GM21723 (cell line): Measurements from ENCODE around the gene AHRR.
A peak's percentile ranks its signal among the peaks of the same experiment; 100 is the strongest.
"Not testable (repeated sequence)": the region's sequence is repeated elsewhere in the genome, so short reads cannot be mapped to it uniquely, and the experiment has no call there.

ENCODE experiments used
- ATAC-seq: cut with Tn5 transposase; IDR thresholded peaks from one replicate; pipeline ENCODE4 v1.9.1; 2021; ENCODE audit warnings: mild to moderate bottlenecking, moderate library complexity; ENCODE audit not compliant: unreplicated experiment

The AHRR gene

DNA sequence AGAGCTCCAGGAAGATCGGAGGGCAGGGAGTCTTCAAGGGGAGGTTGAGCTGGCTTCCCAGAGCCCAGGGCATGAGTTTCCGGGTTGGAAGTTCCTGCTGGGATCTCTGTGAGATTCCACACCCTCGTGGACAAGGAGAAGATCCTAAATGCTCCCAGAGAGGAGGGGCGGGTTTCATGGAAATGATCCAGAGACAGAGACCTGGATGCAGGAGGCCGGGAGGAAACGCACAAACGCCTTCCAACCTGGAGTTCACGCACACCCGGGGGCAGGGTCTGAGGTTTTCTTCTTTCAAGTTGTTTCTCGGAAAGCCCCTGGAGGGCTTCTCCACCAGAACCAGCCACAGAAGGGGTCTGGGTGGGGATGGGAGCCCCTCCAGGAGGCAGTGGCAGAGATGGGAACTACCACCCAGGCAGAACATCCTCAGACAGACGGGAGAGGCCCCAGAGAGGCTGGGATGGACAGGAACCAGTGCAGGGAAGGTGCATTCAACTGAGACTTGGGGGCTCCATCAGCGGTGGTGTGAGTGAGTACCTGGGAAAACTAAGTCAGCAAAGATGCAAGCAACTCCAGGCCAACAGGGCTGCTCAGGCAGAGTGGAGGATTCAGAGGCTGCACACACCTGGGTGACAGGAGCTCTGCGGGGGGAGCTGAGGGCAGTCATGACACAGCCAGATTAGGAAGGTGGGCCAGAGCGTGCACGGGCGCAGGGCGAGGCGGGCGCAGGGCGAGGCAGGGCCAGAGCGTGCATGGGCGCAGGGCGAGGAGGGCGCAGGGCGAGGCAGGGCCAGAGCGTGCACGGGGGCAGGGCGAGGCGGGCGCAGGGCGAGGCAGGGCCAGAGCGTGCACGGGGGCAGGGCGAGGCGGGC lies 69.3 kb downstream of the AHRR start:
- ATAC-seq = no peak

DNA sequence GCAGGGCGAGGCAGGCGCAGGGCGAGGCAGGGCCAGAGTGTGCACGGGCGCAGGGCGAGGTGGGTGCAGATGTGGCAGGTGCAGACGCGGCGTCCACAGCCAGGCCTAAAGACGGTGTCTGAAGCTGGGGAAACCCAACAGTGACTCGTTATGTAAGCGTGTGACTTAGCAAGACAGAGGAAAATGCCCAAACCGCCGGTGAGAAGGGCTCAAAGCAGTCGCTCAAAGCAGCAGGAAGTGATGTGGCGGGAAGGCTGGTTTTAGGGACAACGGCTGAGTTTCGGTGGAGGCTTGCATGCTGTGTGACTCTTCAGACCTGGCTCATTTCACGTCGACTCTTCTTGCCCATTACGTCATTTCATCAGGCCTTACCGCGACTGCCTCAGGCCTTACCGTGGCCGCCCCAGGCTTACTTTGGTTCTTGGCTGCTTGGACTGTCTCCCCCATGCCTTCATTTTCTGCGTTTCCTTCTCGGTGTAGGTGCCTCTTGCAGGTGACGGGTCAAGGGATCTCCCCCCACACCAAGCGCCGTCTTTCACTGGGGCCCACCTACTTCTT lies 71.0 kb downstream of the AHRR start:
- ATAC-seq = peak; percentile 84

DNA sequence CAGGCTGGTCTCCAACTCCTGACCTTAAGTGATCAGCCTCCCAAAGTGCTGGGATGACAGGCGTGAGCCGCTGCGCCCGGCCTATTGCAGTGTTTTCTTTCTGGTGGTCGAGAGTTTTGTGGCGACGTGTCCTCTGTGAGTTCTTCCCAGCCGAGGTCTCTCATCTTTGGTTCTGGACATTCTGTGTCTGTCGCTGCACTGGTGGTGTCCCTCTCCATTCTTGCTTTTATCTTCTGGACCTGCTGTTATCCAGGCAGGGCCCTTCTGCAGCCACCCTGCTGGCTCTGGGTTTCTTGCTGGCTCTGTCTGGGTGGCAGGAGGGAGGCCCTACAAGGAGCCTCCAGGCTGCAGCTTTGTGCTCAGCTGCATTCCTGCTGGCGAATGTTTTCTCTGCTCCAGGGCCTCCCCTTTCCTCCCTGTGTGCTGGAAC lies 72.3 kb downstream of the AHRR start:
- no peak for ATAC-seq

DNA sequence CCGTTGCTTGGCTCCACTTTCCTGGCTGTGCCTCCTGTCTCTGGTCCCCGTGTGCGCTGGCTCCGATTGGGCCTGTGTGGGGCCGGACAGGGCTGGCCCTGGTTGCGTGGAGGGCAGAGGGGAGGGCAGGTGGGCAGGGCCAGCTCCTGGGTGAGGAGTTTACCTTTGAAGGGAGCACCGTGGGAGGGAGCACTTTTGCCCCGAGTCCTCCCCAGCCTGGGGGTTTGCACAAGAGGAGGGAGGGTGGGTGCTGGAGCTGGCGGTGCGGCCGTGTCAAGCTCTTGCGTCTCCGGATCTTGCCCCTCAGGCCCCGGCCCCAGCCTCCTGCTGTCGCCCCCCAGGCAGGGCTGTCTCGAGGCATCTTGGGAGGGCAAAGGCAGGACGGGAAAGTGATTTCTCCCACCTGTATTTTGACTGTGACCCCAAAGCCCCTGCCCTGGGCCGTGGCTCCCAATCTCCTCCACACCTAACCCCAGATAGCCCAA lies 73.2 kb downstream of the AHRR start:
- no peak for ATAC-seq

DNA sequence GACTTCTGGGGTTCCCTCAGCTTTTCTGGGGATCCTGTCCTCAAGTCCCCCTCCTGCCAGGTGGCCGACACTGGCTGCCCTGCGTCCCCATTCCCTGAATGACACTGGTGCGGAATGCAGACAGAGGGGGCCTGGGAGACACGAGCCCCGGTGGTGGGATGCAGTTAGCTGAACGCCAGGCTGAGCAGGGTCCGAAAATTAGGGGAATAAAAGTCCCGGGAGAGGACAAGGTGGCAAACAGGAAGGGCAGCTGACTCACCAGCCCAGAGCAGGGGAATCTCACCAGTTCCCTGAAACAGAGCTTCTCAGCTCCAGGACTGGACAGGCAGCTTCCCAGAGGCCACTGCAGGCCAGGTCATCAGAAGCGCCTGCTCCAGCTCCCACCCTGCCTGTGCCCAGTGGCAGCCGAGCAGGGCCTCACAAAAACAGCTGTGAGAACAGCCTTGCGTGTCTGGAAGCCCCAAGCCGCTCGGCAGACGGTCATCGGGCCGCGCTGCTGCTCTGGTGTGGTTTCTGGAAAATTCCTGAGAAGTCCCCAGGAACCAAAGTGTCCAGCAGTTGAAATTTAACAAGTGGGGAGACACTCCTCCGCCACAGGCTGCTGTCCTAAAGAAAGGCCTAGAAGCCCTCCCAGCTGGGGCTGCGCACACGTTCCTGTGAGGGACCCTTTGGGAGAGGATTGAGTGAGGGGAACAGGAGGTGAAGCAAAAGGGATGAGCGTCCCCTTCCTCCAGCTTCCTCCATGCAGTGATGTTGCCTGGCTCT lies 73.8 kb downstream of the AHRR start:
- ATAC-seq = no peak

DNA sequence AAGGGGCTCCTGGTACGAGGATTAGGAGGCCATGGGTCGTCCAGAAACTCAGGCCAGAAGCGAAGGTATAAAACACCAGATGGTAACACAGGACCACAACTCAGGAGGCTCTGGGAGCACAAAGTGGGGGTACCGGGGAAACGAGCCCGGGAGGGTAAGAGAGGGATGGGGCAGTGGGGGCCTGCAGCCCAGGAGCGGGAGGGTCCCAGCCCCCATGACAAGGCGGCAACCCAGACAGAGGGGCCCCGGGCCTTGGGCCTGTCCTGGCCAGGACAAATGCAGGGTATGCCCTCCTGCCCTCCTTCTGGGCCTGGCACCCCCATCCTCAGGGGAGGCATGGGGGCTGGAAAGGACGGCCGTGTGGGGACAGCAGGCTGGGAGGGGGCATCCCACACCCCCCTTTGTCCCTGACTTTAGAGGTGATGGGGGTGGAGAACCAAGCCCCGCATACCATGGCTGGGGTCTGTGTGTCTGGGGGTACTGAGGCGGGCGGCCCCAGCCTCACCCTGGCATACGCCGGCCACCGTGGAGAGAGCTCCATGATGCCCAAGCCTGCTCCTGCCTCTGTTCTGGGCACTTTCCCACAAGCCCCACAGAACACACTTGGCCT lies 74.5 kb downstream of the AHRR start:
- no peak for ATAC-seq

DNA sequence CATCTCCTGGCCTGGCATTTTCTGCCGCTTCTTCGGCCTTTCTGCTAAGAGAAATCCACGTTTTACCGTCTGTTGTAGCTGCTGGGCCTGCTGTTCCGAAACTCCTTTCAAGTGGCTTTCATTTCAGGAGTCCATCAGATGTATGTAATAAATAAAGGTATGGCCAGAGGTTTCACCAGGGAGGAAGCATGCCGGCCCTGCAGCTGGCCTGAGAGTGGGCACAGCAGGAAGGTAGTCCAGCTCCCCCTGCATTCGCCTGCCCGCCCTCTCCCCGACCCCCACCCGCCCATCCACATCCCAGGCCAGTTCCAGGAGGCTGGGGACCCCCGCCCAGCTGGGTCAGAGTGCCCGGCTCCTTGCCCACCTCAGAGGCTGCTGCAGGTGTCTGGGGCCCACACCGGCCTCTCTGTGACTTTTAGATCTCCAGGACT lies 75.0 kb downstream of the AHRR start:
- ATAC-seq = no peak

DNA sequence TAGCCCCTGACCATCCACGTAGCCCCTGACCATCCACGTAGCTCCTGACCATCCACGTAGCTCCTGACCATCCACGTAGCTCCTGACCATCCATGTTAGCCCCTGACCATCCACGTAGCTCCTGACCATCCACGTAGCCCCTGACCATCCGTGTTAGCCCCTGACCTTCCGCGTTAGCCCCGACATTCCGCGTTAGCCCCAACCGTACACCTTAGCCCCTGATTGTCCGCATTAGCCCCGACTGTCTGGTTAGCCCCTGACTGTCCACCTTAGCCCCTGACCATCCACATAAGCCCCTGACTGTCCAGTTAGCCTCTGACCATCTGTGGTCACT lies 76.6 kb downstream of the AHRR start:
- not testable (repeated sequence) for ATAC-seq

DNA sequence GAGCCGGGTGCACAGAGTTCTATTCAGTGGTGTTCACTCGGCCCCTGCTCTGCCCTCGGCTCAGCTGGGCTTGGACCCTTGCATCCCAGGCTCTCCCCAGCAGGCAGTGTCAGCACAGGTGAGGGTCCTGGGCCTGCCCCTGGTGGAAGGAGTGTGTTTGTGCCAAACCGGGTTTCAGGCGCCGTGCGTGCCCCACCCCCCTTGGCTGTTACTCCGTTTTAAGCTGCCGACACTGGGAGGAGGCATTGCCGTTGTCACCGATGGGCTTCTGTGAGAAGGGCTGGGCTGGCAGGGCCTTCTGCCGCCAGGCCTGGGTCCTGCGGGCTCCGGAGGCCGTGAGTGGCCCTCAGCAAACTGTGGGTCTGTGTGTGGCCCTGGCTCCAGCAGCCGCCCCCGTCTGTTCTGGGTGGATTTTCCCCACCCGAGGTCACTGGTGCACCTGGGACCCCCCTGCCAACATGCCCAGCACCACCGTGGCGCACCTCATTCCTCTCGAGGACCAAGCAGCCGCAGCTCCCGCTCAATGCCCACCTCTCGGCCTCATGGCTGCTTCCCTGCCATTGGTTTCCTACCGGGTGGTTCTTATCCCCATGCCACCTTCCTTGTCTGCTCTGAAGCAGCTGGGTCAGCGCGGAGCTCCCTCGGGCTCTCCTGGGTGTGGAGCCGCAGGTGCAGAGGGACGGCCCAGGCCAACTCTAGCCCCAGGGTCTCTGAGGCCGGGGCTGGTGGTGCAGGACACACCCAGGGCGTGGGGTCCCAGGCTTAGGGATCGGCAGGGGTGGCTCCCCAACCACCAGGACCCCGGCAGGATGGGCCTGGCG lies 77.2 kb downstream of the AHRR start:
- ATAC-seq = no peak

DNA sequence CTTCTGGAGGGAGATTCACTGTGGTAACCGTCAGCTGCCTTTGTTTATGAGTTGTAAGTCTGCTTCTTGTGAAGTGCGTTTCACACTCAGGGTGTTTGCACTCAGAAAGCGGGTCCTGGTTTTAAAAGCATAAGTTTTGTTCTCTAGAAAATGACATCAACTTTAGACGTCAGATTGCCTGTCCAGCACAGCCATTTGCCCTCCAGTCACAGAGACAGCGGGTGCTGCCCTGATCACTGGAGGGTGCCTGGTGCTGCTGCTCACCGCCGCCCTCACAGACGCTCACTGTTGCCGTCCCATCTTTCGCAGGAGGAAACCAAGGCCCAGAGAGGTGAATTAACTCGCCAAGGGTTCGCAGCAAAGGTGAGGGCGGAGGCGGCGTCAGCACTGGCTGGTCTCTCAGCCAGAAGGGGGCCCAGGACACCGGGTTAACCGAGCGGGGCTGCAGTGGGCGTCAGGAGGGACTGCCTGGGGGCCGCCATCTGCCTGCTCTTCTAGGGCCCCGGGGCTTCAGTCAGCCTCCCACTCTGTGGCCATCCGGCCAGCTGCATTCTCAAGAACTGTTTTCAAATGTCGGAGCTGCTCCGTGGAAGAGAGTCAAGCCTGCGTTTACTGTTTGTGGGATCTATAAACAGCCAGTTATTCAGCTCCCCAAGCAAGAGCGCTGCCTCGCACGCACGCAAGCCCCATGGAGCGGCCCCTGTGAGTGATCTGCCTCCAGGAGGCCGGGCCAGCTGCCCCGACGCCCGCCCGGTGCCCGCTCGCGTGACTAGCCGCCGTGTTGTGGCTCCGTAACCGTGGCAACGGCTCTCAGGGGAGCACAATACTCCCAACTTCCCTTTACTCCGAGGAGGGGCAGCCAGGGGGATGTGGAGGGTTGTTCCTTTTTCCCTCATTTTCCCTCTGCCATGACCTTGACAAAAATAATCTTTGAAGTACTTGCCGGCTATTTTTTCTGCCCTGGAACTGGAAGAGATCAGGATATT lies 78.1 kb downstream of the AHRR start:
- ATAC-seq = peak; percentile 77

DNA sequence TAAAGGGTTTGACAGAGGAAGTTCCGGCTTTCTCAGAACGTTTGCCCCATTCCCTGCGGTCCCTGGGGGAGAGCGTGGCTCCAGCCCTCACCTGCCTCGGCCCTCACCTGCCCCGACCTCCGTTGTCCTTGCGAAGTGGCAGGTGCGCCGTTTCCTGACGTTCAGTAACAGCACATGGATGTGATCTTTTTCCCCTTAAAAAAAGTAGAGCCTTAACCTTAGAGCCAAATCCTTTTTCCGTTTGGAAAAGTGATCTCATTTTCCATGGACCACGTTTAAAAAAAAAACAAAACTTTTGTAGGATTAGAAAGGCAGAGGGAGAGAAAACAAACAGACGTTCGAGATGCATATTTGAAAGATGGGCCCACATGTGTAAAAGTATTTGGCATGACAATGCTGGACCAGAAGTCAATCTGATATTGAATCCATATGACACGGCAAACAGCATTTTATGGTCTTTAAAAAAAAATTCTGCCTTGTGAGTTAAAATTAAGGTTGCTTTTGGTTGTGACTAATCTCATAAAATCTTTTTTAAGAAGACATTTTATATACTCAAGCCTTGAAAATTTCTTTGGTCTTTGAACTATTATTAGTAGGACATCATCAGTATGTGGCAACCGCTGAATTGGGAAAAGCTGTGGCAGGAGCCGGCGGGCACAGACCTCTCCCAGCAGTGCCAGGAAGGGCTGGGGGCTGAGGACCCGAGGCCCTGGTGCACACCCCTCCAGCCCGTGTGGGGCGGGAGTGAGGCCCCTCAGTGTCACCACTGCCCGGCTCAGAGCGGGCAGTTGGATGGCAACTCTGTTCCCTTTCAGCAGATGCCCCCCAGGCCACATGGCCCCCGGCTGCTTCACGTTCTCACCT lies 79.0 kb downstream of the AHRR start:
- peak; percentile 6 for ATAC-seq

DNA sequence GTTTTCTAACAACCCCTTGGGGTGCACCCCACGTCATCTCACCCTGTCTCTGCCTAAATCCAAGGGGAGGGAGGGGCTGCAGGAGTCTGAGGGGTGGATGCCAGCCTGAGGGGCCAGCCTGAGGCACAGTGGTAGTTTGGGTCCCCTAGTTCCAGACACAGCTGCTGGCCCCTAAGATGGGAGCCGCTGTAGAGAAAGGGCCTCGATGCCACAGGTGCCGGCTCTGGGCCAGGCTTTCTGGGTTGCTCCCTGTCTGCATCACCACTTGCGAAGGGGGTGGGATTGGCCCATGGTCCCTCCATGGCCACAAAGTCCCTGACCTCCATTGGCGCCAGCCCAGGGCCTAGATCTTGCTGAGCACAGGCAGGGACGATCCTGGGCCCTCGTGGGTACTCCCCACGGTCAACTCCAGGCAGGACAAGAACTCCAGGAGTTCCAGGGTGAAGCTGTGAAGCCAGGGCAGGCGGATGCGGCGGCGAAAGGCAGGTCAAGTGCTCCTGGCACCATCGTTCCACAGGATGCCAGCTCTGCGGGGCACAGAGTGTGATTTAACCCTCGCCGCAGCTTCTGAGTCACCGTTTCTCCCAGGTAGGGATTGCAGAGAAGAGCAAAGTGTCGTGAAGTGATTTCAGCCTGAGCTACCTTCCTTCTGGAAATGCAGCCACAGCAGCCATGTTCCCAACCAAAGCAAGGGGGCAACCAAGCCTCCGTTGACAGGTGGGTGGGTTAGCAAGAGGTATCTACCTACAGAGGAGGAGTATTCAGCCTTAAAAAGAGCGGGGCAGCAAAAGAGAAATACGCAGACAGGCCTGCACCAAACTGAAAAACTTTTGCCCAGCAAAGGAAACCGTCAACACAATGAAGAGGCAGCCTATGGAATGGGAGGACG lies 79.9 kb downstream of the AHRR start:
- ATAC-seq = no peak

DNA sequence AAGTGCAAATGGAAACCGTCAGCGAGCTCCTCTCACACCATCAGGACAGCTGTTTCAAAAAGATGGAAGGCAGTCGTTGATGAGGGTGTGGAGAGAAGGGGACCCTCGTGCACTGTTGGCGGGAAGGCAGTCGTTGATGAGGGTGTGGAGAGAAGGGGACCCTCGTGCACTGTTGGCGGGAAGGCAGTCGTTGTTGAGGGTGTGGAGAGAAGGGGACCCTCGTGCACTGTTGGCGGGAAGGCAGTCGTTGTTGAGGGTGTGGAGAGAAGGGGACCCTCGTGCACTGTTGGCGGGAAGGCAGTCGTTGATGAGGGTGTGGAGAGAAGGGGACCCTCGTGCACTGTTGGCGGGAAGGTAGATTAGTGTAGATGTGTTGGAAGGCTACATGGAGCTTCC lies 80.7 kb downstream of the AHRR start:
- ATAC-seq = not testable (repeated sequence)

DNA sequence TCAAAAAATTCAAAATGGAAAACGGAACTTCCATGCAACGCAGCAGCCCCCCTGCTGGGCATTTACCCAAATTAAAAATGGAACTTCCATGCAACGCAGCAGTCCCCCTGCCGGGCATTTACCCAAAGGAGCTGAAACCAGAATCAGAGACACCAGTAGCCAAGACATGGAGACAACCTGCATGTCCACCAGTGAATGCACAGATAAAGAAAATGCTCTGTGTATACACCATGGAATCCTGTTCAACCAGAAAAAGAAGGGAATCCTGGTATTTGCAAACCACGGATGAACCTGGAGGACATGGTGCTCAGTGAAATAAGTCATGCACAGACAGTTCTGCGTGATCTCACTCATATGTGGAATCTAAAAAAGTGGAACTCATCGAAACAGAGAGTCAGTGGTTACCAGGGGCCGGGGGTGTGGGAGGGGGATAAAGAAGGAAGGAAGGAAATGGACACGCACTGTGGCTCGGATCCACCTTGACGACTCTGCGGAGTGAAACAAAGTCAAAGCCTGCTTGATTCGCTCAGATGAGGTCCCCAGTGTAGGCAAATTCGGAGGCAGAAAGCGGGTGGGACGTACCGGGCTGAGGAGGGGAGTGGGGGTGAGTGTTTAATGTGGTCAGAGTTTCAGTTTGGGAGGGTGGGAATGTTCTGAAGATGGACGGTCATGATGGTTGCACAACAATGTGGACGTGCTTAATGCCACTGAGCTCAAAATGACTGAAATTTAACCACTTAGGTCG lies 81.3 kb downstream of the AHRR start:
- ATAC-seq = peak; percentile 70

DNA sequence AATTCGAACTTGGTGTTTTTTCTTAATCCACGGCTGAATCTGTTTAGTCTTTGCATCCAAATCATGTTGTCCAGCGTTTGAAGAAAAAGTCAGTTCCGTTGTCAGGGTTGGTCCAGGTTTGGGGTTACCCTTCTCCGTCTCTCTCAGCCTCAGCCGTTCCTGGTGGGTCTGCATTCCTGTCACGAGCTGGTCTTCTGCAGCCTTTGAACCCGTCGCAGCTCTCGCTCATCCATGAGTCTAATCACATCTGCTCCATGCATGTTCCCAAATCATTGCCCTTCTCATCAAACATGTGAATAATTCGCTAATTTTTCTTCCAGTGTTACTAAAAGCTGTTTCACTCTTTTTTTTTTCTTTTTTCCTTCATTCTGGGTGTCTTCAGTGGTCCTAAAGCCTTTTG lies 82.5 kb downstream of the AHRR start:
- no peak for ATAC-seq

DNA sequence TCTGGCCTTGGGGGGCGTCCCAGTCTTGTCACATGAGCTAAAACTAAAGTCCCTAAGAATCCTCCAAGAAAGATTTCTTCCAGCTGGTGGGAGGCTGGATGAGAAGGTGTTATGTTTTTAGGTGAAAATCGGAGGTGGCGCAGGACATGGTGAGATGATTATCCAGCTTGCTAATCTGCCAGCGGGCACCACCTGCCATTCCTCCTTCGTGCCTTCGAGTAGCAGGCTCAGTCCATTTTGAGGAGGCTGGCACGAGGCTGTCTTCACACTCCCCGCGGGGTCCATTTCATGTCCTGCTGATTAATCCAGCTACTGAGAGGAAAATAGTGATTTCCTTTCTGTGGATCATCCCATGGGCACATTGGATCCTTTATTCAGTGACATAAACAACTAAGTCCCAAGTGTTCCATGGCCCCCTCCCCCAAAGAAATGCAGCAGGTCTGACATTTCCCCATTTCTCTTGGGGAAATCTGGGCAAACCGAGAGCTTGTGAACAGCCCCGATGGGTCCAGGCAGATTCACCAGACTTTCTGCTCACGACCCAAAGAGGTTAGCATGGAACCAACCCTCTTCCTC lies 83.2 kb downstream of the AHRR start:
- no peak for ATAC-seq
